Stimulated activated CD4-positive, alpha-beta T cell treated with anti-CD3 and anti-CD28 coated beads, Interleukin-1b, Interleukin-23, amount 100 ng/mL, for 48 hours (primary cell): ENCODE measurements around the gene MDH1.
"Not testable (repeated sequence)": the region's sequence is repeated elsewhere in the genome, so short reads cannot be mapped to it uniquely, and the experiment has no call there.

Source experiments
- DNase-seq: peaks from one replicate; pipeline ENCODE4 v3.0.0-alpha.2; 2020

The MDH1 gene

GRCh38 chr2:63588385-63589147 lies at the start of gene MDH1, which contains the start of gene WDPCP:
TSS of gene MDH1 (plus strand) at chr2:63588963. CDS start at chr2:63589044, 81 bp downstream.
TSS of gene WDPCP (minus strand) at chr2:63588477. CDS start at chr2:63588271, 206 bp downstream.
- DNase-seq = peak; percentile 97

GRCh38 chr2:63539416-63540162 lies 49.2 kb upstream of the MDH1 start:
- DNase-seq = no peak

- DNase-seq = no peak
Measured at GRCh38 chr2:63544017-63544627, 44.6 kb upstream of the MDH1 start.

GRCh38 chr2:63545023-63545422 lies 43.7 kb upstream of the MDH1 start:
- no peak for DNase-seq

- no peak for DNase-seq
Measured at GRCh38 chr2:63553049-63553448, 35.7 kb upstream of the MDH1 start.

GRCh38 chr2:63555299-63555698 lies 33.5 kb upstream of the MDH1 start:
- DNase-seq = no peak

GRCh38 chr2:63555931-63556330 lies 32.8 kb upstream of the MDH1 start:
- DNase-seq = no peak

GRCh38 chr2:63557819-63558218 lies 30.9 kb upstream of the MDH1 start:
- DNase-seq = not testable (repeated sequence)

- DNase-seq = not testable (repeated sequence)
Measured at GRCh38 chr2:63558922-63559321, 29.8 kb upstream of the MDH1 start.

GRCh38 chr2:63562751-63563150 lies 26.0 kb upstream of the MDH1 start:
- DNase-seq = no peak

- no peak for DNase-seq
Measured at GRCh38 chr2:63569740-63570139, 19.0 kb upstream of the MDH1 start.

- no peak for DNase-seq
Measured at GRCh38 chr2:63571291-63571690, 17.5 kb upstream of the MDH1 start.

- no peak for DNase-seq
Measured at GRCh38 chr2:63572001-63572400, 16.8 kb upstream of the MDH1 start.

- DNase-seq = not testable (repeated sequence)
Measured at GRCh38 chr2:63573026-63573425, 15.7 kb upstream of the MDH1 start.

- DNase-seq = not testable (repeated sequence)
Measured at GRCh38 chr2:63573726-63574345, 14.9 kb upstream of the MDH1 start.

GRCh38 chr2:63576546-63576945 lies 12.2 kb upstream of the MDH1 start:
- no peak for DNase-seq

GRCh38 chr2:63578767-63579166 lies 10.0 kb upstream of the MDH1 start:
- no peak for DNase-seq

- DNase-seq = no peak
Measured at GRCh38 chr2:63580651-63581297, 8.0 kb upstream of the MDH1 start.

- DNase-seq = no peak
Measured at GRCh38 chr2:63581298-63581961, 7.3 kb upstream of the MDH1 start.

- no peak for DNase-seq
Measured at GRCh38 chr2:63582873-63583272, 5.9 kb upstream of the MDH1 start.

- no peak for DNase-seq
Measured at GRCh38 chr2:63587814-63588384, 864 bp upstream of the MDH1 start.
